ENCODE measurements around the gene IL12RB2.
A peak's percentile ranks its signal among the peaks of the same experiment; 100 is the strongest.

Gene IL12RB2, protein sequence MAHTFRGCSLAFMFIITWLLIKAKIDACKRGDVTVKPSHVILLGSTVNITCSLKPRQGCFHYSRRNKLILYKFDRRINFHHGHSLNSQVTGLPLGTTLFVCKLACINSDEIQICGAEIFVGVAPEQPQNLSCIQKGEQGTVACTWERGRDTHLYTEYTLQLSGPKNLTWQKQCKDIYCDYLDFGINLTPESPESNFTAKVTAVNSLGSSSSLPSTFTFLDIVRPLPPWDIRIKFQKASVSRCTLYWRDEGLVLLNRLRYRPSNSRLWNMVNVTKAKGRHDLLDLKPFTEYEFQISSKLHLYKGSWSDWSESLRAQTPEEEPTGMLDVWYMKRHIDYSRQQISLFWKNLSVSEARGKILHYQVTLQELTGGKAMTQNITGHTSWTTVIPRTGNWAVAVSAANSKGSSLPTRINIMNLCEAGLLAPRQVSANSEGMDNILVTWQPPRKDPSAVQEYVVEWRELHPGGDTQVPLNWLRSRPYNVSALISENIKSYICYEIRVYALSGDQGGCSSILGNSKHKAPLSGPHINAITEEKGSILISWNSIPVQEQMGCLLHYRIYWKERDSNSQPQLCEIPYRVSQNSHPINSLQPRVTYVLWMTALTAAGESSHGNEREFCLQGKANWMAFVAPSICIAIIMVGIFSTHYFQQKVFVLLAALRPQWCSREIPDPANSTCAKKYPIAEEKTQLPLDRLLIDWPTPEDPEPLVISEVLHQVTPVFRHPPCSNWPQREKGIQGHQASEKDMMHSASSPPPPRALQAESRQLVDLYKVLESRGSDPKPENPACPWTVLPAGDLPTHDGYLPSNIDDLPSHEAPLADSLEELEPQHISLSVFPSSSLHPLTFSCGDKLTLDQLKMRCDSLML

DNA sequence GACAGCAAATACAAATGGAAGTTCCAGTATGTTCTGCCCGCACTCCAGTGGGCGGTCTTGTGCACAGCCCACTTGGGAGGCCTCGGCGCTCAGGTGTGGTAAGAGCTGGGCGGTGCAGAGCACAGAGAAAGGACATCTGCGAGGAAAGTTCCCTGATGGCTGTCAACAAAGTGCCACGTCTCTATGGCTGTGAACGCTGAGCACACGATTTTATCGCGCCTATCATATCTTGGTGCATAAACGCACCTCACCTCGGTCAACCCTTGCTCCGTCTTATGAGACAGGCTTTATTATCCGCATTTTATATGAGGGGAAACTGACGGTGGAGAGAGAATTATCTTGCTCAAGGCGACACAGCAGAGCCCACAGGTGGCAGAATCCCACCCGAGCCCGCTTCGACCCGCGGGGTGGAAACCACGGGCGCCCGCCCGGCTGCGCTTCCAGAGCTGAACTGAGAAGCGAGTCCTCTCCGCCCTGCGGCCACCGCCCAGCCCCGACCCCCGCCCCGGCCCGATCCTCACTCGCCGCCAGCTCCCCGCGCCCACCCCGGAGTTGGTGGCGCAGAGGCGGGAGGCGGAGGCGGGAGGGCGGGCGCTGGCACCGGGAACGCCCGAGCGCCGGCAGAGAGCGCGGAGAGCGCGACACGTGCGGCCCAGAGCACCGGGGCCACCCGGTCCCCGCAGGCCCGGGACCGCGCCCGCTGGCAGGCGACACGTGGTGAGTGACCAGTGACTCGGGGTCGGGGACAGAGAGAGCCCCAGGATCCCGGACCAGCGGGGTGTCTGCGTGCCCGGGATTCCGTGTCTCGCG lies at the start of gene IL12RB2:
Gene IL12RB2, plus strand, starts transcription at position 623 of the 810 bp plus-strand sequence. CDS start 12,496 bp downstream, outside the sequence.
- DNase-seq (ENCODE audit: insufficient read length, low spot score) = peak; percentile 9
- peak; percentile 76 for FAIRE-seq

DNA sequence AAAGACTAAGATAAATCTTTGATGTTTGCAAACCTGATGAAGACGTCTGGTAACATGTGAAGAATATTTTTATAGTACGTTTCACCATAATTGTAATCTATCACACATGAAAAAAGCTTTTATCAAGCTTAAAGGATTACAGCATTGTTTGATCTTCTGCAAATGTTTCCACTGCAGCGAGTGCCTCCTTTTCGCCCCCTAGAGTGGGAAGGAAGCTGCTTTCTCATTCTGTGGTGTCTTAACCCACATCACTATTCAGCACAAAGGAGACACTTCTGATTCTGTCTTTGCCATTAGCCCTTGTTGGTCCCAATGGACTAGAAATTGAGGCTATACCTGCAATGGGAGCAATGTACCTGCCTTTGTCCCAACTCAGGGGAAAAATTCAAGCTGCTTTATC lies 46.0 kb upstream of the IL12RB2 start:
- FAIRE-seq (no peak), DNase-seq (ENCODE audit: insufficient read length, low spot score) (no peak)

DNA sequence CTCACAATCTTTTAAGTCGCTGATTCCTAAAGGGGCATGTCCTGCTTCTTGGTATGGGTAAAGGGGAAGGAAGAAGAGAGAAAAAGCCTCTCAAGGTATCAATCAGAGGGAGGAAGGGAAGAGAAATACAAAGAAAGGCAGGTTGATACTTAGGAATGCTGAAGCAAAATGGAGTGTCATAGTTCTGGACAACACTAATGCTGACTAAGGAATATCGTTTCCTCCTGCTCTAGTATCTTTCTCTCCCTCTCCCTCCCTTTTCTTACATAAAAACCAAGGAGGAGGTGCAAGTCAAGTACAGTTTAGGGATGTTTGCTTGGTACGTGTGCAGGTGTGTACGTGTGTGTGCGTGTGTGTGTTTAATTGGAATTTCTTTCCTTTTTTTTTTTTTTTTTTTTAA lies 44.9 kb upstream of the IL12RB2 start:
- FAIRE-seq (no peak), DNase-seq (ENCODE audit: insufficient read length, low spot score) (no peak)

DNA sequence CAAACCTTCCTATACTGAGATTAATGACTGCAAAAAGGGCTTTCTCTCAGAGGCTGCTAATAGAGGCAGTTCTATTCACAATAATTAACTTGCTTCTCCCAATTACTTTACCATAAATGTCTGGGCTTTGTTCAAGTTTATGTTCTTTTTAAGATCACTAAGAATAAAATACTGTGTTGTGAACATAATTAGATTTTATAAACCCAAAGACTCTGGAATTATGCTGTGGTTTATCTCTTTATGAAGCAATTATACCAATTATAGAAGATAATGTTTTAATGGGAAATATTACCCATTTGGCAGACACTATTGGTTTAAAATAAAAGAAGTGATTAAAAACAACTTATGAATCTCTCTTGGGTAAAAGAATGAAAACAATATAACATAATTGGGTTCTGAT lies 43.5 kb upstream of the IL12RB2 start:
- FAIRE-seq = no peak
- DNase-seq (ENCODE audit: insufficient read length, low spot score) = no peak

DNA sequence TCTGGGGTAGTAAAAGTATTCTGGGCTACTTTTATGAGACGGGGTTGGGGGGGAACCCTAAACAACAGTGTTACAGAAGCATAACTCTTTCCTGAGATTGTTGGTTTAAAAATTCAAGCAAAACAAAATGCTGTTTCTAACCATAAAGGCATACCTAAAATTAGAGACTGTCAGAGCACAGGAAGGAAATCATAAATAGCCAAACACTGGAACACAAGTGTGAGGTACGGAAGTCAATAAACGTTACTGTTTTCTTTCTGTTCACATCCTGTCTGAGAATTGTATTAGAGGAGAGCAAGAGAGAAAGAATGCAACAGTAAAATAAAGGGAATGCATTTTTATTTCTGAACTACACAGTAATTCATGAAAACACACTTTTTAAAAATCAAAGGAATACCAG lies 42.8 kb upstream of the IL12RB2 start:
- DNase-seq (ENCODE audit: insufficient read length, low spot score) (no peak), FAIRE-seq (peak; percentile 88)

DNA sequence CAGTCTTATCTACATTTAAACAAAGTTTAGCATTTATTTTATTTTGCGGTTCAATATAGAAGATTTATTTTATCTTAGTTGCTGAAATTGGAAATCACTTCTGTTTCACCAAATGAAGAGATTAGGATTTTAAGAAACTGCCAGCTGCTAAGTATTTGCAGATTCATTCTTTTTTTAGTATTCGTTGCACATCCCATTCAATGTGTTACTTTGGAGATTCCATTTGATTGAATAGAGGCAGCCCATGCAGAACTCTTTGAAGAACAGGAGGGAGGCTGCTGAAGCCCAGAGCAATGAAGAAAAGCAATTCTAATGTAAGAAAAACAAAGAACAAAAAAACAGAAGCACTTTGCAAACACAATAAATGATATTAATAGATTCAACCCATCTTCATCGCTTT lies 38.6 kb upstream of the IL12RB2 start:
- no peak for FAIRE-seq
- no peak for DNase-seq (ENCODE audit: insufficient read length, low spot score)

DNA sequence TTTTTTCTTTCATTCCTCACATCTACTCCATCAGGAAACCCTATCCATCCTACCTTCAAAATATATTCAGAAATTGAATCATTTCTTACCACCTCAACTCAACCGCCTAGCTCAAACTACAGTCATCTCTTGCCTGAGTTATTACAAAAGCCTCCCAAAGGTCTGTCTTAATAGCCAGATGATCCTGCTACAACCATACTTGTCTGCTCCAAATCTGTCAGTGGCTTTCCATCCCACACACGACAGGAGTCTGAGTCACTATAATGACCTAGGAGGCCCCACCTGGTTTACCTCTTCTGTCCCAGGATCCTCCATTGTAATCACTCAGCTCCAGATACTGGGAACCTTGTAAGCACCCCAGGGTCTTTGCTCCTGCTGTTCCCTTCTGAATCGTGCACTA lies 37.1 kb upstream of the IL12RB2 start:
- DNase-seq (ENCODE audit: insufficient read length, low spot score) (no peak), FAIRE-seq (no peak)

DNA sequence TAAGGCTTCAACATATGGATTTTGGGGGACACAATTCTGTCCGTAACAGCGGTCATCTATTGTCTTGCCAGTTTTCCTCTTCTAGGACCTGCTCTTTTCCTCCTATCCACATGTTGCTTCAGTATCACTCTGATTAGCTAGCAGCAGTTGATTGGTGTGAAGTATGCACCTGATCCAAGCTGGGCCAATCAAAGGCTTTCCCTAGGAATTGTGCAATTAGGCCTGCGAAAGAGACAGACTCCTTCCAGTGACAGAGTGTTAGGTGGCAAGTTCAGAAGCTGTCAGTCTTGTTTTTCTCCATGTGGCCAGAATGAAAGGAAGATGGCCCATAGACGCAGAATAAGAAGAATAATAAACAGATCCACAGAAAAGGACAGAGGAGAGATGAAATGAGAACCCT lies 34.1 kb upstream of the IL12RB2 start:
- no peak for FAIRE-seq

DNA sequence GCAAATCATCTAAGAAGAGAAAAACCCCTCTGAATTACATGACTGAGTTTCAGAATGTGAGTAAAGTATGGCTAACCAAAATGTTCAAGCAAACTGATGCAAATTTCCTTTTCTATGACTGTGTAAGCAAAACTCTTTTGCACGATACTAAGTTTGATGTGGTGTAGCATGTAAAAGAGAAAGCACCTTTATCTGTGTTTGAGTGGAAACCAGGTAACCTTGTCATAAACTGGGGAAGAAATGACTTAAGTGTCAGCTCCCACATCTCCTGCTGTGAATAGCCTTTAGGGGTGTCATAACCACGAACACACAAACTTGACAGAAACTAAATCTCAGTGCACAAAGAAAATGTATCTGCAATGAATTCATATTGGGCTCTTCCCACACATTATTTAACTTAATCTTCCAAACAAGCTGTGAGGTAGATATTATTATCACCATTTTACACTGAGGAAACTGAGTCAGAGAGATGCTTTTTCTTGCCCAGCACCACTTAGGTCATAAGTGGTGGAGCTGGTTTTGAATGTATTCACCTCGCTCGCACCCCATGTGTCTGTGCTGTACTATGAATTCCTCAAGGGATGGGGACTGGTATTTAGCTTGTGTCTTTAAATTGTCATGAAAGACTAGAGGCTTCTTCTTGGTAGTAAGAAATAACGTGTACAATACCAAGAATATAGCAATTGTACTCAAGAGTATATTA lies 32.9 kb upstream of the IL12RB2 start:
- no peak for FAIRE-seq
- DNase-seq (ENCODE audit: insufficient read length, low spot score) = no peak

More for the DNA sequence above, 34.1 kb upstream of the IL12RB2 start:
- DNase-seq (ENCODE audit: insufficient read length, low spot score) = no peak

DNA sequence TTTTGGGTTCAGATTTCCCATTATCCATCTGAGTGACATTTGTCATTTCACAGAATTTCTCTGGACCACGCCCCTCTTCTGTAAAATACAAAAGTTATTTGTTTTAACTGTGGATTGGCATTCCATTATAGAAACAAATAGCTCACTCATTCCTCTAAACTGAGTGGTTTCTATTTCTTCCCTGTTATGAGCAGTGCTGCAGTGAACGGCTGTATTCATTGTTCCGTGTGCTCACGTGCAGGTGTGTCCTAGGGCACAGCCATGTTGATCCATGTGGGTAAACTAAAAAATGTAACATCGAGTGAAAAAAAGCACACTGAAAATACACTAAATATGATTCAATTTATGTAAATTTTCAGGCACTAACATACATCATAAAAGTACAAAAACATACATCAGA lies 27.0 kb upstream of the IL12RB2 start:
- DNase-seq (ENCODE audit: insufficient read length, low spot score) (no peak), FAIRE-seq (no peak)

DNA sequence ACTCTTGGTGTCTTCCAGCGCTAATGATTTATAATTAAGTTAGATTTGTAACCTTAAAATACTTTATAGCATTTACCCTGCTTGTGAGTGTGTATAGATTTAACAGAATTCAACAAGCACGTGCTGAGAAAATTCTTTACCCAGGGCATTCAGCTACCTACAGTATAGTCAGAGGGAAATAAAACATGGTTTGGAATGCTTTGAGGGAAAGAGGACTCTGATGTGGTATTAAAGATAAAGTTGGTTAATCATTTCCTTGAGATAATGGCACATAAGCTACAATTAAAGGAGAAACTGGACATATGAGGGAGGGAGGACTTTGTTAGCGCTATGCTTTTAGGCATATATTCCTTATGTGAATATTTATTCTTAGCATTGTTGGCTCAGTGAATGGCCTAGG lies 26.4 kb upstream of the IL12RB2 start:
- FAIRE-seq (no peak), DNase-seq (ENCODE audit: insufficient read length, low spot score) (no peak)

DNA sequence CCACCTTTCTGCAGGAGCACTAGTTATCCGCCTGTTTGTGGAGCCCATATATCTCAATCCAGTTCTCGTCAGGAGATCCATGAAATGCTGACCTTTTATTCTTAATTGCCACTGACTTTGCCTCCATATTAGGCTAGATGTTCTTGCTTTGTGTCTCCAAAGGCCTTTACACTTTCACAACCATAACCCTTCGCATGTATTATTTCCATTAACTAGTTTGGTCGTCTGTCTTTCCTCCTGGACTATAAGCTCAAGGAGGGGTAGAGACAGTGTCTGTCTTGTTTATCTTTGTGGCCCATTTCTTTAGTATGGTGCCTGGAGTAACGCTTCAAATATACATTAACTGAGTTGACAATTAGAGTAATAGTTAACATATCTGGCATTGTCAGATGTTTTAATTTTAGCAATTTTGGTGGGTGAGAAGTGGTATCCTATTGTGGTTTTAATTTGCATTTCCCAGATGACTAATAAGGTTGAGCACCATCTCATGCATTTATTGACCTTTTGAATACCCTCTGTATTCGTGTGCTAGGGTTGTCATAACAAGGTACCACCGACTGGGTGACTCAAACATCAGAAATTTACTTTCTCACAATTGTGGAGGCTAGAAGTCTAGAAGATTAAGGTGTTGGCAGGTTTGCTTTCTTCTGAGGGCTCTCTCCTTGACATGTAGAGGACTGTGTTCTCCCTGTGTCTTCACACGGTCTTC lies 21.7 kb upstream of the IL12RB2 start:
- FAIRE-seq = peak; percentile 40
- no peak for DNase-seq (ENCODE audit: insufficient read length, low spot score)

DNA sequence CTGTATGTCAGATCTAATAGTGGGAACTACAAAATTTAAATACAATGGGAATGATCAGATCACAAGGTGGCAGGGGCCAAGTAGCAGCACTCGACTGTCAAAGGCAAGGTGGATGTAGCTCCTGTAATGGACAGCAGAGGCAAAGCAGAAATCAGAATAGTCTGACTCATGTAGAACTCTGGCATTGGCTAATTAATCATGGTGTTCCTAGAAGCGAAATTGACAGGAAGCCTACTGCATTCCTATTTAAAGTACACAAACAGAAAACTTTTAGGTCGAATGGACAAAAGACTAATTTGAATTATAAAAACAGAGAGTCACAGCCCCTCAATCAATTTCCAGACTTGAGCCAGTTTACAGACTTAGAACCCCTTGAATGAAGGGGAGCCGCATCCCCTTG lies 17.4 kb upstream of the IL12RB2 start:
- no peak for FAIRE-seq
- no peak for DNase-seq (ENCODE audit: insufficient read length, low spot score)

DNA sequence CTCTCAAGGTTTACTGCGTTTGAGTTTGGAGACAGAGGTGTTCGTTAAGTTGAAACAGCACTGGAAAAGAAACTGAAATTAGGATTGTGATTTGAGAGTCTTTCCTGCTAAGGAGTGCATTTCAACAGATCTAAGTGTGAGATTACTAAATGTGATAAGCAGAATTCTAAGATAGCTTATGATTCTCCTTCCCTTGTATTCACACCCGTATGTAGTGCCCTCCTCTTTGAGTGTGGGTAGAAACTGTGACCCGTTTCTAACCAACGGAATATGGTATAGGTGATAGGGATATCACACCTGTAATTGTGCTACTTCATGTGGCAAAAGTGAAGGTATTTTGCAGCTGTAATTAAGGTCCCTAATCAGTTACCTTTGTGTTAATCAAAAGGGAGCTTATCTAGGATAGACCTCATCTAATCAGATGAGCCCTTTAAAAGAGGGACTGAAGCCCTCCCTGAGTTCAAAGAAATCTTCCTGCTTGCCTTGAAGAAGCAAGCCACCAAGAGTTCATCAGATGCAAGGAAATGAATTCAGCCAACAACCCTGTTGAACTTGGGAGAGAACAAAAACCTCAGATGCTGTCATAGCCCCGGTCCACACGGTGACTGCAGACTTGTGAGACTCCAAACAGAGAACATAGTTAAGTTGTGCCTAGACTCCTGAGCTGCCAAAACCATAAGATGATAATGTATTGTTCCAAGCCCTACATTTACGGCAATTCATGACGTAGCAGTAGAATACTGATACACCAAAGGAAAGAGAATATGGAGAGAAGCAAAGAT lies 12.6 kb upstream of the IL12RB2 start:
- DNase-seq (ENCODE audit: insufficient read length, low spot score) (no peak), FAIRE-seq (no peak)

DNA sequence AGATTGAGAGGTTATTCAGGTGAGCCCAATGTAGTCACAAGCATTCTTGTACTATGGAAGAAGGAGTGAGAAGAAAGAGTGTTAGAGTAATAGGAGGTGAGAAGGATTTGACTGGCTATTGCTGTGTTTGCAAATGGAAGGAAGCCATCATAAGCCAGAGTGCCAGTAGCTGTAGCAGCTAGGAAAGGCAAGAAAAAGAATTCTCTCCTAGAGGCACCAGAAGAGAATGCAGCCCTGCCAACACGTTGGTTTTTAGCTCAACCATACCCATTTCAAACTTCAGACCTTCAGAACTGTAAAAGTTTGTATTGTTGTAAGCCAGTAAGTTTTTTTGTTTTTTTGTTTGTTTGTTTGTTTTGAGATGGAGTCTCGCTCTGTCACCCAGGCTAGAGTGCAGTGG lies 8.9 kb upstream of the IL12RB2 start:
- DNase-seq (ENCODE audit: insufficient read length, low spot score) = no peak
- FAIRE-seq = no peak

DNA sequence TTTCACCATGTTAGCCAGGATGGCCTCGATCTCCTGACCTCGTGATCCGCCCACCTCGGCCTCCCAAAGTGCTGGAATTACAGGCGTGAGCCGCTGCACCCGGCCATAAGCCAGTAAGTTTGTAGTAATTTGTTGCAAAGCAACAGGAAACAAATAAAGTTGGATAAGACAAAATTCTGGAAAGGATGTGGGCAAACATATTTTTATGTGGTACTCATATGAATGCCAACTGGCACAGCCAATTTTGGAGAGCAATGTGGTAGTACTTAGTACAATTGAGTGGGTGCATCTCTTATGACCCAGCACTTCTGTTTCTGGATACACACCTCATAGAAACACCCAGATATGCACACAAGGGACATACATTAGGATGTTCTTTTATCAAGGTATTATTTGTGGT lies 8.4 kb upstream of the IL12RB2 start:
- FAIRE-seq = no peak

DNA sequence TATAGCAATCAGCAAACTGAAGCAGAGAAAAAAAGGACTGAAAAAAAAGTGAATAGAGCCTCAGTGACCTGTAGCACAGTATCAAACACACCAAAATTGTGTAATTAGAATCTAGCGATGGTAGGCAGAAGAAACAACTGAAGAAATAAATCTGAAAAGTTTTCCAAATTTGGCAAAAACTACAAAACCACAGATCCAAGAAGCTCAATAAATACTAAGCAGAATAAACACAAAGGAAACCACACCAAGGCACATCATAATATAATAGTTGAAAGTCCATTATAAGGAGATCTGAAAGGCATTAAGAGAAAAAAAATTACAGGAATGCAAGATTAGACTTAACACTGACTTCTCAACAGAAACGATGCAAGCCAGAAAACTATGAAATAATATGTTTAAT lies 7.1 kb upstream of the IL12RB2 start:
- FAIRE-seq (no peak), DNase-seq (ENCODE audit: insufficient read length, low spot score) (no peak)

More for the DNA sequence above, 8.4 kb upstream of the IL12RB2 start:
- DNase-seq (ENCODE audit: insufficient read length, low spot score) = no peak

DNA sequence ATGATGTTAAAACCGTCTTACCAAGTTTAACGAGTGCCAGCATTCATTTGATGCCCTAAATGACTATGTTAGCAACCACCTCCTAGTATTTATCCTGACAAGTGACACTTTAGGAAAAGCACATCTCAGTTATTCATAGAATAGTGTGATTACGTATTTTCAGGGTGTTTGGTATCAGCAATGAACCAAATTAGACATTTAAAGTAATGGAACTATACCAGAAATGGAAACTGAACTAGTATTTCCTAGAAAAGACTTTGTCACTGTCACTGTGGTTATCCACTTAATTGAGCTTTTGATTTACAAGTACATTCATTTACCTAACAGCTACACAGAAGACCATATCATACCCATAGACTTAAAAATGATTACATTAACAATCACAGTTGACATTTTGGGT lies 3.6 kb upstream of the IL12RB2 start:
- FAIRE-seq = no peak
- no peak for DNase-seq (ENCODE audit: insufficient read length, low spot score)

DNA sequence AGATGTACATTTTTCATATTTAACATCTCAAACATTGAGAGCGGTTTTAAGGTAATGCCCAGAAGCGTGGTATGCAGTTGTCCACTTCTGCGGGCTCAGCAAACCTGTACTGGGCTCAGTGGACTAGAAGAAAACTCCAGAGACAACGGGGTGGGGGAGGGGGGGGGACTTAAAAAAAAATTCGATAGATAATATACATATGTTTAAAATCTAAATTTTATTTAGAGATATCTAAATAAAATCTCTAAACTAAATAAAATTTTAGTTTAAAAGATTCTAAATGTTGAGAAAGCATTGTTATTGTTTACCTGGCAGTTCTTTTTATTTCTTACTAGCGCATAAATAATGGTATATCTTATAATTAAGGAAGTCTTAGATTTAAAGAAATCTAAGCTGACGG lies 1.1 kb upstream of the IL12RB2 start:
- DNase-seq (ENCODE audit: insufficient read length, low spot score) (no peak), FAIRE-seq (no peak)

Measured in GM19239 (cell line).